ENCODE data around the gene SLU7.
A peak's percentile ranks its signal among the peaks of the same experiment; 100 is the strongest.

SLU7 gene

DNA sequence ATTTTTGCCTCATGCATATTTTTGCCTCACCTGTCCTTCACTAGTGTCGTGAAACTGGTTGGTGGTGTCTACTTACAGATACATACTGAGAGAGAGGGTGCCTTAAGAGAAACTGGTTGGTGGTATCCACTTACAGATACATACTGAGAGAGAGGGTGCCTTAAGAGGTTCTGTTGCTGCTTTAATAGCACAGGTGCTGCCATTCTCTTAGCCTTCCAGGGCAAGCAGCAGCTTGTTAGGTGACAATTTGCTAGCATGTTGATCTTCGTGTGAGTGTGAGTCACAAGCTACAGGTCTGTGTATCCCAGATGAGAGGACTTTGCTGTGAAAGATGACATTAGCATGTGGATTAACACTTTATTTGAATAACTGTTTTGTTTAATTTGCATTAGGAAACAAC, 4.2 kb upstream of the SLU7 start:
- Histone ChIP-seq H3K9me3 (ENCODE audit: low read length) (no peaks in the 10 kb centered on the region), H2AFZ (ENCODE audit: low read depth, low read length) (no peak overlapping the region), H3K4me3 (ENCODE audit: low read length) (peak overlapping the region; percentile 93), H3K4me1 (ENCODE audit: insufficient read depth, low read length) (peaks cover 43% of the 10 kb centered on the region), H3K36me3 (ENCODE audit: insufficient read depth, low read length) (peaks cover 39% of the 10 kb centered on the region), H3K27me3 (ENCODE audit: insufficient read depth, low read length) (no peaks in the 10 kb centered on the region)

DNA sequence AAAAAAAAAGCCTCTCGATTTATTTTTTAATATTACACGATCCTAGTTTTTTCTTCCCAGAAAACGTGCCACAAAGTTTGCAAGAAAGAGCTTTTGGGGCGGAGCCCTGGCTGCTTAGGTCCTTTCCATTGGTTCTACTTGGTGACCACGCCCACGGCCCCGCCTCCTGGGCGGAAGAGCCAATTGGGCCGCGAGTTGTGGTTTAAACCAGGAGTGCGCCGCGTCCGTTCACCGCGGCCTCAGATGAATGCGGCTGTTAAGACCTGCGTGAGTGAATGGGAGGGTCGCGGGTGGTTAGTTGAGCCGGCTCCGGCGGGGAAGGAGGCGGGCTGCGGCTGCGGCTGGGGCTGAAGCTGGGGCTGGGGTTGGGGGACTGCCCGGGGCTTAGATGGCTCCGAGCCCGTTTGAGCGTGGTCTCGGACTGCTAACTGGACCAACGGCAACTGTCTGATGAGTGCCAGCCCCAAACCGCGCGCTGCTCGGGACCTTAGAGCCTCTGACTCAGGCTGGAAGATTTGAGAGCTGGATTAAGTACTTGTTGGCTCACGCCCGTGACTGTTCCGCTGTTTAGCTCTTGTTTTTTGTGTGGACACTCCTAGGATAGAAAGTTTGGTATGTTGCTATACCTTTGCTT, 2.9 kb upstream of the SLU7 start, which contains the start of gene PTTG1:
Gene PTTG1 (plus strand): TSS at position 231 of the 634 bp plus-strand sequence. CDS start 458 bp downstream, outside the sequence.
- Histone ChIP-seq H3K9me3 (ENCODE audit: low read length) (no peaks in the 10 kb centered on the region), H3K4me3 (ENCODE audit: low read length) (peak within 1 kb of the TSS; percentile 93), H3K36me3 (ENCODE audit: insufficient read depth, low read length) (peaks cover 26% of the 10 kb centered on the region), H3K4me1 (ENCODE audit: insufficient read depth, low read length) (peaks cover 51% of the 10 kb centered on the region), H2AFZ (ENCODE audit: low read depth, low read length) (peak within 1 kb of the TSS; percentile 71), H3K27me3 (ENCODE audit: insufficient read depth, low read length) (no peaks in the 10 kb centered on the region)

DNA sequence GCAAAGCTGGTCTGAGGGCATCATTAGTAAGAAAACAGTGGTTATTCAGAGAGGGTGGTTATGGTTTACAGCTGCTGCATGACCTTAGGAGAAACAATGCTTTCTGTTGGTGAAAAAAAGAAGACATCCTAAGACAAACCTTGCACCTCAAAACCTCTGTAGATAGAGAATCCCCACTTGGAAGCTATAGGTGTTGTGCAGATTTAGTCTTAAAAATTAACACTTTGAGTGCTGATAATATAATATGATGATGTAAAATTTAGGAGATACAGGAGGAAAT, 1.4 kb upstream of the SLU7 start:
- H3K27me3 ChIP-seq (ENCODE audit: insufficient read depth, low read length), result no peaks in the 10 kb centered on the region
- peaks cover 22% of the 10 kb centered on the region for H3K36me3 ChIP-seq (ENCODE audit: insufficient read depth, low read length)
- H3K9me3 ChIP-seq (ENCODE audit: low read length), result no peaks in the 10 kb centered on the region
- H3K4me3 ChIP-seq (ENCODE audit: low read length), result no peak overlapping the region
- H3K4me1 ChIP-seq (ENCODE audit: insufficient read depth, low read length), result peaks cover 50% of the 10 kb centered on the region
- H2AFZ ChIP-seq (ENCODE audit: low read depth, low read length), result no peak overlapping the region

DNA sequence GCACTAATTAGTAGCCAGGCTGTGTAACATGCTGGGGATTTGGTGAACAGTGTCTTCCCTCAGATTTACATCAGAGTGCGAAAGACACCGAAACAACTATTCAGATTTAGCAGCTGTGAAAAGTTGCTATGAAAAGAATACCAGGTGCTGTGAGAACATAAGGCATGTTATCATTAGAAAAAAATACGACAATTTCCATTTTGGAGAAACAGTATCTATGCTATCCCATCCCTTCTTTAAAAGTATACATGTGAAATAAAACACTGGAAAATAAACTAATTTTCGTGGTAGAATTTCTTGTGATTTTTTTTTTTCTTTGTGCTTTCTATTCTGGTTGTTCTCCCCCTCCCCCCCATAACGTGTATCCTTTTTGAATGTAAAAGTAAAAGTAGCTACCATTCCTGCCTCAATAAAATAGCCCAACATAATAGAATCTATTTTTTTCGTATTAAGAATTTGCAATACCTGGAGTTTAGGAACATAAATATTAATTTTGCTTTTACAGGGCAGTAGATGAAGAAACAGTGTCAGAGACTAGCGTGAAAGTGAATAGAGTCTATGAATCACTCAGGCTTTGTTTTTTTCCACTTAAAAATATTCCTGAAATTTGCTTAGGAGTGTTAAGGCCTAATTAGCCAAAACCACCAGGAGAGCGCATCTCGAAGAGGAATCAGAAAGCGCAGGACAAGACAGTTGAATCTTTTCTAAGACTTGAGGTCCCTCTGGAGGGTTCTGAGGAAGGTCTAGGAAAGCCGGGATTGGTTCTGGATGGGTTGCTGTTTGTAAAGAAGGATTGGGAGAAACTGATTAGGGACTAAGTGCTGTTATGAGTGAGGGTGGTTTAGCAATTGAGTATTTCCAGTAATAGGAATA, 813 bp upstream of the SLU7 start:
- peak overlapping the region; percentile 86 for H3K4me3 ChIP-seq (ENCODE audit: low read length)
- H3K27me3 ChIP-seq (ENCODE audit: insufficient read depth, low read length), result no peaks in the 10 kb centered on the region
- H3K36me3 ChIP-seq (ENCODE audit: insufficient read depth, low read length), result peaks cover 22% of the 10 kb centered on the region
- H3K4me1 ChIP-seq (ENCODE audit: insufficient read depth, low read length), result peaks cover 45% of the 10 kb centered on the region
- H2AFZ ChIP-seq (ENCODE audit: low read depth, low read length), result peak overlapping the region; percentile 25
- no peaks in the 10 kb centered on the region for H3K9me3 ChIP-seq (ENCODE audit: low read length)

DNA sequence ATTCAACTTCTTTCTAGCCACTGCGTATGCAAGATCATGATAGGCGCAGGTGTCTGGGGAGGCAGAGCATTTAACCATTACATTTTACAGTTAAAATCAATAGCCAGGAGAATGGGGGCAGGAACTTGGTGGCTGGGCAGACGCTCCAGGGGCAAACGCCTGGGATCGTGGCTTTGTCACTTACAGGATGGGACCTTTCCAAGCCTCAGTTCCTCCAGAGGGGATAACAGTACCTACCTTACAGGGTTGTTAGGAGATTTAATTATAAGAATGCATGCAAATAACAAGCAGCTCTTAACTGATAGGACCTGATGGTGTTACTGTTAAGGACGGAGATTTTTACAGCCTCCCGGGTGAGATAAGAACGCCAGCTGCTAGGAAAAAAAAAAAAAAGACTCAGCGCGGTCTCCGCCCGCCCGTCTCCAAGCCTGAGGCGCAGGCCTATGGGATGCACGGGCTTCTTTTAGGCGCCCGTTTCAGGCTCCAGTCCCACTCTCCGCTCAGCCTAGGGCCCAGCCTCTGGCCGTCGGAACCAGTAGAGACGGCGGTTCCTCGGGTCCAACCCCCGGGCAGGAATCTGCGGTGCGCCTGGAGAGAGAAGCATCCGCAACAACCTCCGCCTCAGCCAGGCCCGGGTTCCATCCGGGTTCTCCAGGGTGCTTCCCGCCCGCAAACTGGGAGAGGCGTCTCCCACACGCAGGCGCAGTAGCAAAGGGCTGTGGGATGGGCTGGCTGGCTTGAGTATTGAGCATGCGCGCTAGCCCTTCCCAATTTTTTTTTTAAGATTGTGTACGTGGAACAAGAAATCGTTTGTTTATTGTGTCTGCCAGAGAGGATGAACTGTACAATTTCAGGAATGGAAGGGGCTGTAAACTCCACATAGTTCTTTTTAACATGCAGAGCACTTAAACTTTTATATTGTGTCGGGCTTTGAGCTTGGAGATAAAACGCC, 19.2 kb downstream of the SLU7 start, which contains the start of gene FAM200C:
Gene FAM200C (minus strand): TSS at position 653 of the 952 bp plus-strand sequence. CDS start 4,564 bp downstream, outside the sequence.
- no peaks in the 10 kb centered on the region for H3K9me3 ChIP-seq (ENCODE audit: low read length)
- H3K36me3 ChIP-seq (ENCODE audit: insufficient read depth, low read length), result peaks cover 41% of the 10 kb centered on the region
- H3K4me3 ChIP-seq (ENCODE audit: low read length), result peak within 1 kb of the TSS; percentile 81
- H2AFZ ChIP-seq (ENCODE audit: low read depth, low read length), result peak within 1 kb of the TSS; percentile 66
- H3K4me1 ChIP-seq (ENCODE audit: insufficient read depth, low read length), result peaks cover 20% of the 10 kb centered on the region
- no peaks in the 10 kb centered on the region for H3K27me3 ChIP-seq (ENCODE audit: insufficient read depth, low read length)

DNA sequence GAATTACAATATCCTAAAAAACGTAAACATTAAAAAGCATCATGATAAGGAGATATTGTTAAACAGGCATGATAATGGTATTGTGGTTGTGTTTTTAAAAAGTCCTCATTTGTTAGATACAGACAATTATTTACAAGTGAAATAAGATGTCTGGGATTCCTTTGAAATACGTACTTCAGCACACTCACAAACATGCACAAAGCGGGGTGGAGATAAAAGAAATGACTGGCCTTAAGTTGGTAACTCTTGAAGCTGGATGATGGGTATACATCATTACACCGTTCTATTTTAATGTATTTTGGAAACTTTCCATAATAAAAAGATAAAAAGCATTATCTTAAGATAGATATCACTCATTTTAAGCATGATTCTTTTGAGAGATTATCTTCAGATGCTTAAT, 20.1 kb downstream of the SLU7 start:
- H3K36me3 ChIP-seq (ENCODE audit: insufficient read depth, low read length), result peaks cover 39% of the 10 kb centered on the region
- H3K4me1 ChIP-seq (ENCODE audit: insufficient read depth, low read length), result peaks cover 20% of the 10 kb centered on the region
- no peaks in the 10 kb centered on the region for H3K9me3 ChIP-seq (ENCODE audit: low read length)
- H3K27me3 ChIP-seq (ENCODE audit: insufficient read depth, low read length), result no peaks in the 10 kb centered on the region
- no peak overlapping the region for H2AFZ ChIP-seq (ENCODE audit: low read depth, low read length)
- H3K4me3 ChIP-seq (ENCODE audit: low read length), result peak overlapping the region; percentile 81

DNA sequence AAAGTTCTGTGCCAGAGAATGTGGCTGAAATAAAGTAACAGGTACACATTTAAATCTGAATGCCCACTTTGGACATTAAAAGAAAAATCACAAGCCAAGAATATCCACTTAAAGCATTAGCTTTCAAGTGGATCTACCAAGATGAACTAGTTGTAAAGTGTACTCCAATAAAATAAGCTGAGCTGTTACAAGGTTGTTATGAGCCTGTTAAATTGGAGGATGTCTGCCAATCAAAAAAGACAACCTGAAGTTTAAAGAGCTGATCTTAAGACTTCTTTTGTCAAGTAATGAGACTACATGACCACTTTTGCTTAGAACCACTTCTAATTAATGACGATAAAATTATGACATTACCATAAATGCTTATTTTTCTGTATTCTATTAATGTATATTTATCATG, 21.4 kb downstream of the SLU7 start:
- peaks cover 20% of the 10 kb centered on the region for H3K4me1 ChIP-seq (ENCODE audit: insufficient read depth, low read length)
- H3K27me3 ChIP-seq (ENCODE audit: insufficient read depth, low read length), result no peaks in the 10 kb centered on the region
- H2AFZ ChIP-seq (ENCODE audit: low read depth, low read length), result no peak overlapping the region
- no peak overlapping the region for H3K4me3 ChIP-seq (ENCODE audit: low read length)
- no peaks in the 10 kb centered on the region for H3K9me3 ChIP-seq (ENCODE audit: low read length)
- peaks cover 31% of the 10 kb centered on the region for H3K36me3 ChIP-seq (ENCODE audit: insufficient read depth, low read length)

DNA sequence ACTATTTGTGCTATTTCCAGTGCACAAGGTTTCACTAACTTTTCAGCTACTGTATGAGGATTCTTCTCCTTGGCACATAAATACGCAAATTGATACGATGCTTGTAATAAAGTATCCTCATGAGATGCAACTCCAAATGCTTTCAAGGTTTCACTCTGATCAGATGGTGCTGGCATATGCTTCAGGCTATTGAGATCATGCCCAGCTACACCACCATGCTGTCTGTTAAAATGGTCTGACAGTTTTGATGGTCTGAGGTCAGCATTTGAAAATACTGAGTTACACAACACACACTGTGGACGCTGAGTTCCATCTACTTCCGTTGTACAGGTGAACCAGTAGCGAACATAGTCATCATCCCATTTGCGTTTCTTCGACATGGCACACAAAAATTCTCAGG, 23.8 kb downstream of the SLU7 start:
- Histone ChIP-seq H2AFZ (ENCODE audit: low read depth, low read length) (no peak overlapping the region), H3K36me3 (ENCODE audit: insufficient read depth, low read length) (peaks cover 20% of the 10 kb centered on the region), H3K4me1 (ENCODE audit: insufficient read depth, low read length) (peaks cover 14% of the 10 kb centered on the region), H3K4me3 (ENCODE audit: low read length) (no peak overlapping the region), H3K27me3 (ENCODE audit: insufficient read depth, low read length) (no peaks in the 10 kb centered on the region), H3K9me3 (ENCODE audit: low read length) (no peaks in the 10 kb centered on the region)

DNA sequence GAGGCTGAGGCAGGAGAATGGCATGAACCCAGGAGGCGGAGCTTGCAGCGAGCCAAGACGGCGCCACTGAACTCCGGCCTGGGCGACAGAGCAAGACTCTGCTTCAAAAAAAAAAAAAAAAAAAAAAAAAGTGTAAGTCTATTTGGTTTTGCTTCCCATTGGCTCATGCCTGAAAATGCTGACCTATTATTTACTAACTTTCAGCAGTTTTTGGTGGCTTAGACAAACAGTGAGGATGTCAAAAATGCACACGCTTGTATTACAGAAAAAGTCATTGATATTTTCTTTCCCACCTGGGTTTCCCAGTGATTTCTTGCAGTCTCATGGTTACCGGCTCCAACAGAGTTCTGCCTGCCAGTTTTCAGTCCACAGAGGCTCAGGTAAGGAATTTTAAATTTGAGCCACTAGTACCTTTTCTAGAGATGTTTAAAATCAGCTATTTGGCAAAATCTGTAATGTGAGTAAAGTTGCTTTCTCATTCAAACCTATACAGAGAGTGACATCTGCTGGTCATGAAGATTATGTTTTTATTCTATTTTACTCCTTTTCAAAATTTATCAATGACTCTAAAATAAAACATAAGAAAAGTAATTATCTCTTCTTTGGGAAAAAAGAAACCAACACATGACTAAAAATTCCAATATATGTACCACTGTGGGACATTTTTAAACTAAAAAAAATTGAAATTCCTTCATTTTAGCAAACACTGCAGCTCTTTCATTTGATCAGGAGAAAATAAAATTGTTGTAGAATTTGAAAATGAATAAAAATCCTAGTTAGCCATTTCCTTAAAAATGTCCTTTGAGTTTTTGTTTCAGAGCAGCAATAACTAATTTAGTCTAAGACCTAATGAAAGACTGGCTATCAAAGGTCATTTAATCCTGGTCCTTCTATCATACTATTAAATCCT, 27.8 kb downstream of the SLU7 start:
- H3K9me3 ChIP-seq (ENCODE audit: low read length), result peaks cover 9% of the 10 kb centered on the region
- H3K27me3 ChIP-seq (ENCODE audit: insufficient read depth, low read length), result no peaks in the 10 kb centered on the region
- no peak overlapping the region for H2AFZ ChIP-seq (ENCODE audit: low read depth, low read length)
- peaks cover 20% of the 10 kb centered on the region for H3K36me3 ChIP-seq (ENCODE audit: insufficient read depth, low read length)
- no peak overlapping the region for H3K4me3 ChIP-seq (ENCODE audit: low read length)
- H3K4me1 ChIP-seq (ENCODE audit: insufficient read depth, low read length), result no peaks in the 10 kb centered on the region

DNA sequence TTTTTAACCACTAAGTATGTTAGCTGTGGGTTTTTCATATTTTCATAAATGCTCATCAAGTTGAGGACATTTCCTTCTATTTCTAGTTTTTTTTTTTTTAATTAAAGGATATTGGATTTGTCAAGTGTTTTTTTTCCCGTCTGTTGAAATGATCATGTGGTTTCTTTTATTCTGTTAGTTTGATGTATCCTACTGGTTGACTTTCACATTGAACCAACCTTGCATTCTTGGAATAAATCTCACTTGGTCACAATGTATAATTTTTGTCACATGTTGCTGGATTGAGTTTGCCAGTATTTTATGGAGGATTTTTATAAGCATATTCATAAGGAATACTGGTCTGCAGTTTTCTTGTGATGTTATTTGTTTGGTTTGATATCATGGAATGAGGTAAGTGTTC, 31.4 kb downstream of the SLU7 start:
- no peak overlapping the region for H2AFZ ChIP-seq (ENCODE audit: low read depth, low read length)
- H3K4me3 ChIP-seq (ENCODE audit: low read length), result no peak overlapping the region
- peaks cover 2% of the 10 kb centered on the region for H3K36me3 ChIP-seq (ENCODE audit: insufficient read depth, low read length)
- H3K4me1 ChIP-seq (ENCODE audit: insufficient read depth, low read length), result no peaks in the 10 kb centered on the region
- peaks cover 9% of the 10 kb centered on the region for H3K9me3 ChIP-seq (ENCODE audit: low read length)
- no peaks in the 10 kb centered on the region for H3K27me3 ChIP-seq (ENCODE audit: insufficient read depth, low read length)

DNA sequence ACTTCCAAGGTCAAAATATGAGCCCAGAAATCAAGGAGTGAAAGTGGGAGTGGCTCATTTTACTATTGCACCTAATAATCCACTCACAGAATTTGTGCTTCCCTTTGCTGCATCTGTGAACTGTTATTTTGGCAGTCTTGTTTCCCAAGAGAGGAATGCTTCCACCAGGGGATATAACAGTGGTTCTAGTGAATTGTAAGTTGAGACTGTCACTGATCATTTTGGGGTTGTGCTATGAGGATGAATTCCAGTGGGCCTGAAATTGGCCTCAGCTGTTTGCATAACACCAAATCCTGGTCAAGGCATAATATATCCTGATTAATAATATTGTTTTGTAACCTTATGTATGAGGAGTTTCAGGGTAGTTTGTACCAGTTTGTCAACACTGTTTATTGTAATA, 33.4 kb downstream of the SLU7 start:
- no peak overlapping the region for H2AFZ ChIP-seq (ENCODE audit: low read depth, low read length)
- H3K4me3 ChIP-seq (ENCODE audit: low read length), result no peak overlapping the region
- H3K9me3 ChIP-seq (ENCODE audit: low read length), result peaks cover 9% of the 10 kb centered on the region
- no peaks in the 10 kb centered on the region for H3K27me3 ChIP-seq (ENCODE audit: insufficient read depth, low read length)
- no peaks in the 10 kb centered on the region for H3K4me1 ChIP-seq (ENCODE audit: insufficient read depth, low read length)
- H3K36me3 ChIP-seq (ENCODE audit: insufficient read depth, low read length), result peaks cover 2% of the 10 kb centered on the region

DNA sequence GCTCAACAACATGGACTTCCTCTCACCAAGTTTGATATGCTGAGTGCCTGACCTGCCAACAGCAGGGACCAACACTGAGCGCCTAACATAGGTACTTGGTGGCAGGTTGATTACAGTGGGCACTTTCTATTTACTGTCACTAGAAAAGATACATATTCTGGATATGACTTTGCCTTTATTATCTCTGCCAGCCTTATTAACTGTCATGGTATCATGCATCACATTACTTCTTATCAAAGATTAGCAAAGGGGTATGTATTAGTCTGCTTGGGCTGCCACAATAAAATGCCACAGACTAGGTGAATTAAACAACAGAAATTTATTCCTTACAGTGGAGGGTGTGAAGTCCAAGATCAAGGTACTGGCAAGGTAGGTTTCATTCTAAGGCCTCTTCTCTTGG, 34.2 kb downstream of the SLU7 start:
- H3K9me3 ChIP-seq (ENCODE audit: low read length), result peaks cover 9% of the 10 kb centered on the region
- H3K4me3 ChIP-seq (ENCODE audit: low read length), result no peak overlapping the region
- H2AFZ ChIP-seq (ENCODE audit: low read depth, low read length), result no peak overlapping the region
- peaks cover 2% of the 10 kb centered on the region for H3K36me3 ChIP-seq (ENCODE audit: insufficient read depth, low read length)
- no peaks in the 10 kb centered on the region for H3K27me3 ChIP-seq (ENCODE audit: insufficient read depth, low read length)
- H3K4me1 ChIP-seq (ENCODE audit: insufficient read depth, low read length), result peaks cover 7% of the 10 kb centered on the region

Measured in neuron (in vitro differentiated cells).